VCaP (cell line): ENCODE data around the gene KIF9.
"Not testable (repeated sequence)": the region's sequence is repeated elsewhere in the genome, so short reads cannot be mapped to it uniquely, and the experiment has no call there.

Source experiments
- H3K27ac ChIP-seq: fragments of 450-650 bp; 2 replicates; pipeline ENCODE4 v1.5.1; 2017
- CTCF ChIP-seq: fragments of 450-650 bp; conservative IDR thresholded peaks from 2 replicates; pipeline ENCODE4 v1.5.1; 2017; ENCODE audit warnings: mild to moderate bottlenecking, moderate library complexity

Gene KIF9

DNA sequence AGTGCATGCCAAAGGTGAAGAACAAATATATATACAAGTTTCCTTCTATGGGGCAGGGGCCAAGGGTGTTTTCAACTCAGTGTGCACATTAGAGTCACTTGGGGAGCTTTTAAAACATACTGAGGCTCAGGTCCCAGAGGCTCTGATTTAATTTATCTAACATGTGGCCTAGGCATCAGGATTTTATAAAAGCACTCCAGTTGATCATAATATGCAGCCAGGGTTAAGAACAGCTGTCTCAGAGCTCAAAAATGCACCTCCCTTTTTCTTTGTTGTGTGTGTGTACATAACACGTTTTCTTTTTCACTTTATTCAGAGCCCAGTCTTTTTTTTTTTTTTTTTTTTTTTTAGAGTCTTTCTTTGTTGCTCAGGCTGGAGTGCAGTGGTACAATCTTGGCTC lies 60.8 kb downstream of the KIF9 start:
- no peak overlapping the region for H3K27ac ChIP-seq
- TF ChIP-seq CTCF = no peak

DNA sequence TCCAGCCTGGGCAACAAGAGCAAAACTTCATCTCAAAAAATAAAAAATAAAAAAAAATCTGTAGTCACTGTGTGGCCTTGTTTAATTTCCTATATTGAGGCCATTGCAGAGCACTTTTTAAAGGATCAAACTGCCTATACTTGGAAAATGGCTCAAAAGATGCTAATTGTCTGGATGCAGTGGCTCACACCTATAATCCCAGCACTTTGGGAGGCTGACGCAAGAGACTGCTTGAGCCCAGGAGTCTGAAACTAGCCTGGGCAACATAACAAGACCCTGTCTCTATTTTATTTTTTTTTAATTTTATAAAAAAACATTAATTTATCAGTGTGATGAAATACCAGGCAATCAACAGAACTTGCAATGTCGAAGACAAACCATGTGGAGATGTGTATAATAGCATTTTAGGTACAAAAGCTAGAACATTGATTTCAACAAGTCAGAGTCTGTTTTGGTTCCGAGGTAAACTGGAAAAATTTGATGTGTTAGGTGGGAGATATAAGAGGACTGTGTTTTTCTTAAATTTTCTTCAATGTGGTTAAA lies 71.7 kb downstream of the KIF9 start:
- TF ChIP-seq CTCF = no peak
- no peak overlapping the region for H3K27ac ChIP-seq

DNA sequence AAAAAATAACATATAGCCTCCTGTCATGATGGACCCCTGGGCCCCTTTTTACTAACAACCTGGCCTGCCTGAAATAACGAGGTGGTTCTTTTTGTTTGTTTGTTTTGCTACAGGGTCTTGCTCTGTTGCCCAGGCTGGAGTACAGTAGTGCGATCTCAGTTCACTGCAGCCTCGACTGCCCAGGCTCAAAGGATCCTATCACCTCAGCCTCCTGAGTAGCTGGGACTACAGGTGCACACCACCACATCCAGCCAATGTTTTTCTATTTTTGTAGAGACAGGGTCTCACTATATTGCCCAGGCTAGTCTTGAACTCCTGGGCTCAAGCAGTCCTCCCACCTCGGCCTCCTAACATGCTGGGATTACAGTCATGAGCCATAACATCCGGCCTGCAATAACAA lies 76.6 kb downstream of the KIF9 start:
- not testable (repeated sequence) for H3K27ac ChIP-seq

DNA sequence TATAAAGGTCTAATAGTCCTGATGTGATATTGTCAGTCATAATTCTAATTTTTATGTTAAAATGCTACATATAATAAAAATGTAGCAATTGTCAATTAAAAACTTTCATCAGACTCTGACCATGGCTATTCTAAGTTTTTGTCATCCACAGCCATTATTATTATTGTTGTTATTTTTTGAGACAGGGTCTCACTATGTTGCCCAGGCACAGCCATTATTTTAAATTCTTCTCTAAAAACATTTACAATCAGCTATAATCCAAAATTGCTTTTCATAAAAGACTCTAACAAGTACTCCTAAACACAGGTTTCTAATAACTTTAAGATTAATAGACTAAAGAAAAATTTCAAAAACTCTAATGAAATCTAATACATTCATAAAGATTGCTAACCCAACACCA lies 77.7 kb downstream of the KIF9 start:
- TF ChIP-seq CTCF = no peak
- no peak overlapping the region for H3K27ac ChIP-seq

- no peak for TF ChIP-seq CTCF
- no peak overlapping the region for H3K27ac ChIP-seq
Measured at GRCh38 chr3:47202542-47202941, 80.1 kb downstream of the KIF9 start.

DNA sequence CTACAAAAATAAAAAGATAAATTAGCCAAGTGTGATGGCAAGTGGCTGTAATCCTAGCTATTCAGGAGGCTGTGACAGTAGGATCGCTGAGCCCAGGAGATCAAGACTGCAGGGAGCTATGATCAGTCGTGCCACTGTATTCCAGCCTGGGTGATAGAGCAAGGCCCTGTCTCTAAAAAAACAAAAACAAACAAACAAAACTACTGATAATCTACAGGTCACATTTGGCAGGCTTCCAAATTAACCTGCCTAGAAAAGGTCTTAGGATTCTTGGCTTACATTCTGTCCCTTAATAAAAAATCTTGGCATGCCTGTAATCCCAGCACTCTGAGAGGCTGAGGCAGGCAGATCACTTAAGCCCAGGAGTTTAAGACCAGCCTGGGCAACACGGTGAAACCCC lies 85.3 kb downstream of the KIF9 start:
- H3K27ac ChIP-seq = peak overlapping the region; percentile 27
- TF ChIP-seq CTCF = no peak

DNA sequence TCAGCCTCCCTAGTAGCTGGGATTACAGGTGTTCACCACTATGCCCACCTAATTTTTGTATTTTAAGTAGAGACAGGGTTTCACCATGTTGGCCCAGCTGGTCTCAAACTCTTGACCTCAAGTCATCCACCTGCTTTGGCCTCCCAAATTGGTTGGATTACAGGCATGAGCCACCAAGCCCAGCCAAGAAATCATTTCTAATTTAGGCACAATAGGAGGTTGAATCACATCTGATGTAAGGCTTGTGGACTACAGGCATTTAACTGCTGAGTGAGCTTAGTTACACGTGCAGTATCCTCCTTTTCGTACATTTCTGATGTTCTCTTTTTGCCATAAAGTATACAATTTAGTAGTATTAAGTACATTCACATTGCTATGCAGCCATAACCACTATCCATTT lies 87.6 kb downstream of the KIF9 start:
- no peak overlapping the region for H3K27ac ChIP-seq
- no peak for TF ChIP-seq CTCF

DNA sequence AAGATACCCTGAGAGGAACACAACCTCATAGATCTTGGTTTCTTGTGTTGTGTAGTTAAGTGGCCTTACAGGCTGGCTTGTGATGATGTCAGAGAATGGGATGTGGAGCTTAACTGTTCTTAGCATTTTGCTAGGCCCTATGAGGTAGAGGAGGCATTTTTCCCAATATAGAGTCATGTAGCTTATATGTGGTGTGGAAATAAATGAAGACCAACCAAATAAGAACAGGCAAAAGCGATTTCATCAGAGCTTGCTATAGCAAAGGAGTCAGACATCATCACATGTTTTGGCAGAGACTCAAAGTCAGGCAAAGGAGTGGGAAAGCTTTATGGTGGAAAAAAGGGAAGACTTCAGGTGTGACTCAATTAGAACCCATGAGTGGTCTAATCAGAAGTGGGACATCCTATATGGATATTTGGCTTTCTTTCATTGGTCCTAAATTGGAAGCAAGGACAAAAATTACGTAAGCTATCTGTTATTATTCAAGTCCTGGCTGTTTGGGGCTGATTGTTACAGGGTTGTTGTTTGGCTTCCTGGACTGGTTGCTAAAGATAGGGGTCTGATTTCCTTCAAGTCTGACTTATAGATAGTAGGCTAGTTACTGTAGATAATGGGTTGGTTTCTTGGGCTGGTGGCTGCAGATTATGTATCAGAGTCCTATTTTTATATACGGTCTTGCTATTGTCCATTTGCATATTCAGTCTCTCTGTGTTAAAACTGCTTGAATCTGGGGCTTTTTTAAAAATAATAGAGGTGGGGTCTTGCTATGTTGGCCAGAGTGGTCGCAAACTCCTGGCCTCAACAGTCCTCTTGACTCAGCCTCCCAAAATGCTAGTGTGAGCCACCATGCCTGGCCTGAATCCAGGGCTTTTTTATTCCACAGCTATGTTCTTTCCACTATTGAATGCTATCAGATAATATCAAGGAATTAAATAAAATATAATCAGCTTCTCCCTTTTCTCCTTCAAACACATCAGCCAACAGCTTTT lies 88.4 kb downstream of the KIF9 start:
- no peak for TF ChIP-seq CTCF
- no peak overlapping the region for H3K27ac ChIP-seq
